Heart right ventricle (tissue), 16 donors: ENCODE results near the gene TNIP3. TPM values are rescaled to one million over a fixed set of nuclear protein-coding genes. Genes with fewer than 3 reads are reported as not detected.

Source experiments
- ATAC-seq, 8 donors: fragments of 200-7000 bp; cut with Tn5 transposase; one replicate each; pipeline ENCODE4 v1.9.1; 2020; ENCODE audit warnings: mild to moderate bottlenecking in 8 of 8, moderate library complexity in 8 of 8, moderate number of reproducible peaks in 1 of 8
- DNase-seq, 2 donors: peaks; one replicate each; pipeline ENCODE4 v3.0.0-alpha.2; 2020
- H3K27ac ChIP-seq, 10 donors: fragments of 200-600 bp; sonication (generic) in 2 of 10; one replicate each; pipeline versions ENCODE4 v1.5.0 to v1.8.0; 2020 to 2022; ENCODE audit warnings: mild to moderate bottlenecking in 3 of 10
- H3K27me3 ChIP-seq, 7 donors: fragments of 200-600 bp; one replicate each; pipeline ENCODE4 v1.8.0; 2021 to 2022; ENCODE audit warnings: mild to moderate bottlenecking in 2 of 7
- H3K36me3 ChIP-seq, 9 donors: fragments of 200-600 bp; sonication (generic) in 1 of 9; one replicate each; pipeline versions ENCODE4 v1.5.0 to v1.8.0; 2020 to 2022; ENCODE audit warnings: mild to moderate bottlenecking in 2 of 9
- H3K4me1 ChIP-seq, 9 donors: fragments of 200-600 bp; sonication (generic) in 1 of 9; one replicate each; pipeline versions ENCODE4 v1.5.0 to v1.8.0; 2020 to 2022; ENCODE audit warnings: mild to moderate bottlenecking in 4 of 9
- H3K4me3 ChIP-seq, 10 donors: fragments of 200-600 bp; sonication (generic) in 2 of 10; one replicate each; pipeline versions ENCODE4 v1.5.0 to v1.8.0; 2020 to 2022; ENCODE audit warnings: mild to moderate bottlenecking in 7 of 10, moderate library complexity in 2 of 10
- H3K9me3 ChIP-seq, 11 donors: fragments of 200-600 bp in 10 of 11; sonication (generic) in 2 of 11; one replicate each; pipeline versions ENCODE4 v1.5.0 to v1.8.0; 2013 to 2022; ENCODE audit warnings: mild to moderate bottlenecking in 2 of 11, control low read depth in 1 of 11, moderate library complexity in 1 of 11
- CTCF ChIP-seq, 9 donors: fragments of 200-600 bp; sonication (generic) in 2 of 9; IDR thresholded peaks; one replicate each; pipeline versions ENCODE4 v1.5.0 to v1.8.0; 2021 to 2022; ENCODE audit warnings: antibody characterized with exemption in 9 of 9, mild to moderate bottlenecking in 5 of 9, moderate library complexity in 1 of 9
- WGBS, 2 donors: extraction: QIAGEN DNeasy Blood & Tissue Kit; methylation state at CpG; one replicate each; pipeline ENCODE4 v1.1.7; 2013; ENCODE audit warnings: inconsistent platforms in 1 of 2; 5-methylcytosine and 5-hydroxymethylcytosine counted together
- intact Hi-C, 10 donors: fragments of 100-400 bp; cut with DNase I; formaldehyde crosslinking; loops; one replicate each; pipeline versions ENCODE4 v1.11.1 to v1.14.2; 2022
- polyA plus RNA-seq, 2 donors: library from polyadenylated mRNA; stranded (reverse); fragments of 200-250 nt; gene quantifications; one replicate each; pipeline ENCODE4 v1.2.3, GENCODE V29; 2013
- total RNA-seq, 10 donors: library from RNA; stranded (reverse); fragmentation: NEBNext Ultra II Directional in 3 of 10; extraction: Animal tissue kit (Norgen Biotek cat#: 25700) in 3 of 10; gene quantifications; one replicate each; pipeline versions ENCODE4 v1.2.1 to v1.2.4, GENCODE V29; 2021 to 2023
- donor health status: Arrhythmogenic right ventricular cardiomyopathy.
- donor health status: ischemic (EF 13 %, LVEDD 7.1; RV severe dilation, severe dysfunction).
- donor health status: healthy with polysubstance abuse.
- donor health status: DM: no; HTN: yes; CAD: no.
- donor health status: DM: no; HTN: no; CAD: no.
- donor health status: ischemic (EF 25% LVEDD 6.9; RV normal size, moderate dysfunction).
- donor health status: ischemic (EF 25% LVEDD 5.7; RV mildly dilated, moderate dysfunction).
- donor health status: healthy.
- donor health status: DM: yes; HTN: yes; CAD: no.
- donor health status: Ischemic cardiomyopathy.
- donor health status: ischemic (EF 35%, LVEDD 5.7; RV mildly dilated, moderate dysfunction).
- donor health status: nonischemic (EF 11% LVEDD 7.7; RV severe dilation, severe dysfunction).
- donor health status: DM: yes; HTN: yes; CAD: no.
- donor health status: PGD.
- donor health status: ischemic (EF 29% LVEDD 5.4; RV normal size, mild dysfunction).
- donor health status: nonischemic (EF 23%, LVEDD 6.1; RV moderate dilation, normal function).

TNIP3 gene
- total and polyA plus RNA-seq, 12 donors, result 0.04 to 0.49 TPM; not detected in 10

GRCh38 chr4:121126449-121127006 is 37.6 kb downstream of the TNIP3 start:
- Histone ChIP-seq H3K27ac (no peak overlapping the region), H3K9me3 (peaks cover 0 to 4% (median 0%) of the 10 kb centered on the region in 11 donors), H3K4me1 (no peaks in the 10 kb centered on the region), H3K27me3 (peaks cover 0 to 4% (median 0%) of the 10 kb centered on the region in 7 donors), H3K36me3 (no peaks in the 10 kb centered on the region), H3K4me3 (no peak overlapping the region)
- ATAC-seq (no peak), DNase-seq (no peak)
- TF ChIP-seq CTCF (IDR thresholded peaks at IDR 0.05), result no peak
- WGBS, 2 donors, result 79 to 81% methylated on average over 6 of the region's 6 CpGs
- intact Hi-C loops, result no loop called here

- Histone ChIP-seq H3K4me3 (no peak overlapping the region), H3K27ac (no peak overlapping the region), H3K36me3 (no peaks in the 10 kb centered on the region), H3K27me3 (peaks cover 0 to 4% (median 0%) of the 10 kb centered on the region in 7 donors), H3K4me1 (no peaks in the 10 kb centered on the region), H3K9me3 (peaks cover 0 to 4% (median 0%) of the 10 kb centered on the region in 11 donors)
- ATAC-seq (no peak), DNase-seq (no peak)
- intact Hi-C loops, result no loop called here
- WGBS, 2 donors, result 96 to 99% methylated on average over 3 of the region's 3 CpGs
- TF ChIP-seq CTCF (IDR thresholded peaks at IDR 0.05), result no peak
Observed at GRCh38 chr4:121125498-121125885, 38.6 kb downstream of the TNIP3 start.

- Histone ChIP-seq H3K4me3 (no peak overlapping the region), H3K36me3 (no peaks in the 10 kb centered on the region), H3K4me1 (no peaks in the 10 kb centered on the region), H3K27ac (no peak overlapping the region), H3K27me3 (peaks cover 0 to 8% (median 0%) of the 10 kb centered on the region in 7 donors), H3K9me3 (no peaks in the 10 kb centered on the region)
- 31 to 45% methylated on average over 2 of the region's 2 CpGs for WGBS, 2 donors
- intact Hi-C loops, result no loop called here
- ATAC-seq (no peak), DNase-seq (no peak)
- TF ChIP-seq CTCF (IDR thresholded peaks at IDR 0.05), result no peak
Observed at GRCh38 chr4:121122661-121123060, 41.5 kb downstream of the TNIP3 start.

DNA sequence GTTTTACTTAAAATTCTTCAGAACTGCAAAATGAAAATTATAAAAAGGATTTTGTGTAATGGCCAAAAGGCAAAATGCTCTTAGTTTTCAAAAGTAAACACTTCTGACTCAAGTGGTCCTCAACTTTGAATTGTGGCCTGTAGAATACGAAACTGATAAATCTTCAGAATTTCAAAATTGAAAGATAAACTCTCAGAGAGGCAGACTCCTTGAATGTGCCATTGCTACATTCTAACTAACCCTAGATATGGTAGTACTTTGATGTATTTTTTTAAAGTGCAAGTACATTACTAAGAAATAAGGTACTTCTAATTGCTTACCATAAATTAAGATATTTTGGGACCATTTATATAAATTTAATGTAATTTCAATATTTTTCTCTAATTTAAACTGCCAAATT is 44.4 kb downstream of the TNIP3 start:
- intact Hi-C loops, result no loop called here
- ATAC-seq, result no peak
- no peak overlapping the region for H3K4me3 ChIP-seq
- H3K36me3 ChIP-seq, result no peaks in the 10 kb centered on the region
- H3K4me1 ChIP-seq, result no peaks in the 10 kb centered on the region
- no peak for DNase-seq
- TF ChIP-seq CTCF (IDR thresholded peaks at IDR 0.05), result no peak
- 80 to 81% methylated on average over 1 of the region's 1 CpG for WGBS, 2 donors
- no peak overlapping the region for H3K27ac ChIP-seq
- peaks cover 0 to 13% (median 0%) of the 10 kb centered on the region in 7 donors for H3K27me3 ChIP-seq
- H3K9me3 ChIP-seq, result no peaks in the 10 kb centered on the region
